H1 (cell line): ENCODE results near the gene TMEM245. TPM values are rescaled to one million over a fixed set of nuclear protein-coding genes. Genes with fewer than 3 reads are reported as not detected.
A peak's percentile ranks its signal among the peaks of the same experiment; 100 is the strongest.

Experiments used
- CTCF ChIA-PET: fragments of 300-600 bp; sonication (Branson Sonifier 250); formaldehyde crosslinking; loops from one replicate; lab custom pipeline; 2021; ENCODE audit not compliant: partially characterized antibody; lab: Charles Lee
- POLR2A ChIA-PET: fragments of 300-600 bp; sonication (Branson Sonifier 250); formaldehyde crosslinking; loops from one replicate; lab custom pipeline; 2021; ENCODE audit warnings: inconsistent platforms; ENCODE audit not compliant: partially characterized antibody; lab: Charles Lee
- DNase-seq, 2 experiments: peaks; one replicate each; pipeline versions ENCODE4 v3.0.0 to v3.0.0-alpha.2; 2010 to 2022; ENCODE audit warnings: low spot score in 2 of 2, low read depth in 1 of 2, mixed read lengths in 1 of 2
- FAIRE-seq: peaks from 2 replicates; lab custom pipeline; 2011; peaks lifted over from hg19 to GRCh38; lab: Jason Lieb, UNC
- H2AFZ ChIP-seq: 2 replicates; pipeline ENCODE4 v1.8.1; 2012; ENCODE audit warnings: low read length, inconsistent platforms
- H2AK5ac ChIP-seq: 2 replicates; pipeline ENCODE4 v1.6.1; 2013; ENCODE audit warnings: low read depth, low read length
- H2BK120ac ChIP-seq: replicated peaks from 2 replicates; pipeline ENCODE3; 2013; ENCODE audit warnings: low read depth, low read length, inconsistent platforms
- H2BK12ac ChIP-seq: 2 replicates; pipeline ENCODE4 v1.6.1; 2013; ENCODE audit warnings: low read depth, low read length
- H2BK15ac ChIP-seq: 2 replicates; pipeline ENCODE4 v1.6.1; 2013; ENCODE audit warnings: low read length
- H2BK20ac ChIP-seq: 2 replicates; pipeline ENCODE4 v1.6.1; 2013; ENCODE audit warnings: low read length
- H2BK5ac ChIP-seq: 2 replicates; pipeline ENCODE4 v1.6.1; 2013; ENCODE audit warnings: low read depth, low read length
- H3K14ac ChIP-seq: 2 replicates; pipeline ENCODE4 v1.6.1; 2013; ENCODE audit warnings: inconsistent platforms; ENCODE audit not compliant: insufficient read length
- H3K18ac ChIP-seq: 2 replicates; pipeline ENCODE4 v1.6.1; 2013; ENCODE audit warnings: low read length; ENCODE audit errors: extremely low read depth
- H3K23ac ChIP-seq: 2 replicates; pipeline ENCODE4 v1.6.1; 2013; ENCODE audit warnings: inconsistent platforms; ENCODE audit not compliant: insufficient read length
- H3K23me2 ChIP-seq: 2 replicates; pipeline ENCODE4 v1.6.1; 2013; ENCODE audit warnings: low read depth, low read length
- H3K27ac ChIP-seq: 2 replicates; pipeline ENCODE4 v1.6.1; 2011; ENCODE audit warnings: low read depth, low read length, inconsistent platforms
- H3K27me3 ChIP-seq, 4 experiments: replicated peaks in 1 of 4; 1 replicate in 1 of 4; 2 replicates in 3 of 4; pipeline versions ENCODE4 v1.6.1 to v1.8.1; 2011 to 2013; ENCODE audit warnings: low read length in 3 of 4, mild to moderate bottlenecking in 3 of 4, inconsistent platforms in 2 of 4, mixed read lengths in 2 of 4, moderate library complexity in 1 of 4; ENCODE audit not compliant: control insufficient read depth in 3 of 4, insufficient read depth in 3 of 4; ENCODE audit errors: extremely low read depth in 1 of 4
- H3K36me3 ChIP-seq, 4 experiments: 2 replicates each; pipeline versions ENCODE4 v1.6.1 to v1.8.1; 2011 to 2013; ENCODE audit warnings: mild to moderate bottlenecking in 4 of 4, low read length in 3 of 4, moderate library complexity in 2 of 4, control low read depth in 1 of 4, inconsistent platforms in 1 of 4; ENCODE audit not compliant: insufficient read depth in 4 of 4, control insufficient read depth in 2 of 4
- H3K4ac ChIP-seq: replicated peaks from 2 replicates; pipeline ENCODE3; 2013; ENCODE audit warnings: low read length, low read depth, mixed read lengths, inconsistent platforms; ENCODE audit not compliant: insufficient read length
- H3K4me1 ChIP-seq, 4 experiments: replicated peaks in 1 of 4; 1 replicate in 1 of 4; 2 replicates in 3 of 4; pipeline versions ENCODE4 v1.6.1 to v1.8.1; 2011 to 2013; ENCODE audit warnings: low read length in 3 of 4, inconsistent platforms in 2 of 4, mixed read lengths in 1 of 4; ENCODE audit not compliant: insufficient read depth in 4 of 4, control insufficient read depth in 3 of 4
- H3K4me2 ChIP-seq, 2 experiments: 2 replicates each; pipeline versions ENCODE4 v1.6.1 to v1.8.1; 2011 to 2013; ENCODE audit warnings: low read depth in 2 of 2, low read length in 2 of 2, control low read depth in 1 of 2, inconsistent platforms in 1 of 2, mild to moderate bottlenecking in 1 of 2; ENCODE audit not compliant: insufficient read depth in 1 of 2
- H3K4me3 ChIP-seq, 4 experiments: fragments of 200-600, 300-600 bp in 1 of 4; sonication (generic), shearing (Covaris generic), sonication (Bioruptor Twin) in 1 of 4; 2 replicates each; pipeline versions ENCODE4 v1.5.1 to v1.8.1; 2011 to 2016; ENCODE audit warnings: low read length in 4 of 4, low read depth in 3 of 4, control low read depth in 2 of 4, inconsistent platforms in 2 of 4, mild to moderate bottlenecking in 2 of 4, mixed read lengths in 1 of 4, moderate library complexity in 1 of 4; ENCODE audit not compliant: insufficient read depth in 2 of 4; ENCODE audit errors: extremely low read depth in 1 of 4
- H3K56ac ChIP-seq: replicated peaks from 2 replicates; pipeline ENCODE3; 2013; ENCODE audit warnings: low read depth, mild to moderate bottlenecking, mixed read lengths, low read length, inconsistent platforms; ENCODE audit not compliant: insufficient read length
- H3K79me1 ChIP-seq: 2 replicates; pipeline ENCODE4 v1.6.1; 2013; ENCODE audit warnings: low read depth, low read length, control low read depth
- H3K79me2 ChIP-seq, 2 experiments: 2 replicates each; pipeline versions ENCODE4 v1.6.1 to v1.8.1; 2012 to 2013; ENCODE audit warnings: low read length in 2 of 2, mild to moderate bottlenecking in 2 of 2, inconsistent platforms in 1 of 2; ENCODE audit not compliant: insufficient read depth in 2 of 2, control insufficient read depth in 1 of 2
- H3K9ac ChIP-seq, 4 experiments: replicated peaks in 1 of 4; 1 replicate in 1 of 4; 2 replicates in 3 of 4; pipeline versions ENCODE4 v1.6.1 to v1.8.1; 2011 to 2013; ENCODE audit warnings: low read depth in 3 of 4, low read length in 3 of 4, control low read depth in 2 of 4, mild to moderate bottlenecking in 2 of 4, moderate library complexity in 2 of 4, inconsistent platforms in 1 of 4; ENCODE audit errors: extremely low read depth in 1 of 4
- H3K9me3 ChIP-seq, 2 experiments: 2 replicates each; pipeline versions ENCODE4 v1.6.1 to v1.8.1; 2012 to 2013; ENCODE audit warnings: mild to moderate bottlenecking in 2 of 2, moderate library complexity in 2 of 2, control low read depth in 1 of 2, inconsistent platforms in 1 of 2, low read depth in 1 of 2, low read length in 1 of 2, mixed read lengths in 1 of 2; ENCODE audit not compliant: insufficient read depth in 2 of 2
- H4K20me1 ChIP-seq, 2 experiments: replicated peaks in 1 of 2; 2 replicates each; pipeline versions ENCODE3 to v1.8.1; 2011 to 2013; ENCODE audit warnings: inconsistent platforms in 2 of 2, low read length in 2 of 2, mild to moderate bottlenecking in 1 of 2; ENCODE audit not compliant: insufficient read depth in 2 of 2, control insufficient read depth in 1 of 2
- H4K5ac ChIP-seq: 2 replicates; pipeline ENCODE4 v1.6.1; 2013; ENCODE audit warnings: low read length, low read depth, mixed read lengths, inconsistent platforms; ENCODE audit not compliant: insufficient read length
- H4K8ac ChIP-seq: 2 replicates; pipeline ENCODE4 v1.8.0; 2013; ENCODE audit warnings: mild to moderate bottlenecking, moderate library complexity, low read length, inconsistent platforms; ENCODE audit not compliant: insufficient read depth; ENCODE audit errors: extremely low read depth
- H4K91ac ChIP-seq: replicated peaks from 2 replicates; pipeline ENCODE3; 2013; ENCODE audit warnings: low read length, mixed read lengths, inconsistent platforms; ENCODE audit not compliant: insufficient read length
- GTF2F1 ChIP-seq: IDR thresholded peaks from 2 replicates; pipeline ENCODE4 v1.6.1; 2012; ENCODE audit warnings: low read depth, low read length, improper control_type of control experiment, borderline replicate concordance
- NANOG ChIP-seq: IDR thresholded peaks from 2 replicates; pipeline ENCODE4 v1.6.1; 2011; ENCODE audit warnings: low read length, low read depth, mild to moderate bottlenecking, inconsistent platforms; ENCODE audit not compliant: insufficient read depth, poor library complexity, severe bottlenecking
- POLR2AphosphoS5 ChIP-seq: IDR thresholded peaks from 2 replicates; pipeline ENCODE4 v1.6.1; 2011; ENCODE audit warnings: low read depth, low read length
- WGBS, 2 experiments: shearing (Covaris generic) in 1 of 2; methylation state at CpG; one replicate each; pipeline versions ENCODE4 v1.1.6 to v1.1.7; 2013 to 2015; ENCODE audit warnings: low lambda C conversion rate in 2 of 2, mixed read lengths in 2 of 2, inconsistent platforms in 1 of 2, low coverage in 1 of 2, missing lambda C conversion rate in 1 of 2; ENCODE audit not compliant: insufficient replicate concordance in 2 of 2, insufficient coverage in 1 of 2, insufficient read length in 1 of 2; ENCODE audit errors: extremely low coverage in 1 of 2, missing lambda C conversion rate in 1 of 2; 5-methylcytosine and 5-hydroxymethylcytosine counted together
- polyA plus RNA-seq, 7 experiments: library from polyadenylated mRNA; depleted of rRNA in 3 of 7; stranded (reverse) in 5 of 7; unstranded in 2 of 7; fragments of >200 nt in 5 of 7; fragments of 200-250 nt in 2 of 7; gene quantifications; 1 replicate in 5 of 7; 2 replicates in 1 of 7; 4 replicates in 1 of 7; pipeline versions ENCODE4 v1.2.1 to v1.2.3, GENCODE V29; 2011 to 2013; ENCODE audit warnings: missing spikeins in 2 of 7, mixed read lengths in 2 of 7
- total RNA-seq: library from RNA; stranded (reverse); fragmentation: NEBNext Ultra II Directional; extraction: Animal tissue kit (Norgen Biotek cat#: 25700); gene quantifications from 2 replicates; pipeline ENCODE4 v1.2.1, GENCODE V29; 2021

TMEM245 gene
- total and polyA plus RNA-seq, 2 of the 8 experiments (the other 6 are each of a cell fraction or from before 2014, with no cell fraction given) = 44.3 to 45.8 TPM

- Histone ChIP-seq H3K14ac (no peak overlapping the region), H3K23ac (no peak overlapping the region), H3K4me1 (peaks cover 0 to 2% (median 0%) of the 10 kb centered on the region in 4 experiments; a peak in 2 of 7 replicates), H3K27ac (no peak overlapping the region), H3K36me3 (no peaks in the 10 kb centered on the region; a peak in 1 of 8 replicates), H2BK12ac (no peak overlapping the region), H3K18ac (no peak overlapping the region; the same call in 1 of the 2 replicates), H3K9ac (no peak overlapping the region), H3K4me3 (peak overlapping the region; percentile 45 to 67 (median 54)), H2BK120ac (no peak overlapping the region), H2AFZ (0 out of 2 replicates have a peak overlapping the region, but pooled peaks have one; percentile 42), H2BK5ac (no peak overlapping the region), H3K4ac (no peak overlapping the region), H4K5ac (no peak overlapping the region), H3K56ac (no peak overlapping the region), H3K27me3 (peaks cover 6 to 23% (median 18%) of the 10 kb centered on the region in 4 experiments), H3K4me2 (peak overlapping the region; percentile 74 to 81), H2AK5ac (no peak overlapping the region), H2BK15ac (no peak overlapping the region), H4K8ac (no peak overlapping the region), H3K23me2 (peaks cover 6% of the 10 kb centered on the region; the same call in 1 of the 2 replicates), H3K9me3 (peaks cover 6% of the 10 kb centered on the region in 2 experiments; a peak in 3 of 4 replicates), H3K79me1 (no peaks in the 10 kb centered on the region), H2BK20ac (no peak overlapping the region), H3K79me2 (no peaks in the 10 kb centered on the region), H4K91ac (no peak overlapping the region), H4K20me1 (no peaks in the 10 kb centered on the region)
- ChIA-PET CTCF (interaction anchor here (0.7 to 5.3 kb wide), 6 partner anchors 11 to 244 kb away, joined by 3 to 35 read pairs (median 6); no protein-coding TSS in a partner anchor), POLR2A (interaction anchor here (0.8 to 1.0 kb wide), 2 partner anchors 9 to 47 kb away, joined by 3 to 5 read pairs; partner anchors contain the start of gene TMEM245)
- no peak for FAIRE-seq
- DNase-seq = no peak
- 38% methylated on average over 16 of the region's 16 CpGs; no CpG with 5 or more reads in 1 of the 2 experiments for WGBS, 2 experiments
- TF ChIP-seq POLR2AphosphoS5 (no peak), GTF2F1 (no peak), NANOG (peak; percentile 25)
Observed at GRCh38 chr9:109166171-109166770, 46.5 kb upstream of the TMEM245 start.
